ENCODE data around the gene SPATA2L.

Gene SPATA2L

GRCh38 chr16:89655062-89655643 lies 46.4 kb downstream of the SPATA2L start:
- no peak for DNase-seq (ENCODE audit: extremely low read depth, low read depth)
- TF ChIP-seq CTCF (IDR thresholded peaks at IDR 0.05; ENCODE audit: low read depth, low read length): no peak

- TF ChIP-seq CTCF (IDR thresholded peaks at IDR 0.05; ENCODE audit: low read depth, low read length): no peak
- no peak for DNase-seq (ENCODE audit: extremely low read depth, low read depth)
Measured at GRCh38 chr16:89653656-89654295, 47.7 kb downstream of the SPATA2L start.

- no peak for TF ChIP-seq CTCF (IDR thresholded peaks at IDR 0.05; ENCODE audit: low read depth, low read length)
Measured at GRCh38 chr16:89651584-89651983, 49.9 kb downstream of the SPATA2L start.

GRCh38 chr16:89646906-89647305 lies 54.6 kb downstream of the SPATA2L start:
- TF ChIP-seq CTCF (IDR thresholded peaks at IDR 0.05; ENCODE audit: low read depth, low read length): no peak
- DNase-seq (ENCODE audit: extremely low read depth, low read depth): no peak

More at GRCh38 chr16:89651584-89651983, 49.9 kb downstream of the SPATA2L start:
- no peak for DNase-seq (ENCODE audit: extremely low read depth, low read depth)
